ENCODE data around the gene PLSCR4.
"Not testable (repeated sequence)": the region's sequence is repeated elsewhere in the genome, so short reads cannot be mapped to it uniquely, and the experiment has no call there.

The PLSCR4 gene

GRCh38 chr3:146250449-146251382, at the start of gene PLSCR4:
PLSCR4 (minus strand) TSS chr3:146251105; CDS start chr3:146222071, 29,034 bp downstream.
- FAIRE-seq, result no peak

- not testable (repeated sequence) for FAIRE-seq
Observed at GRCh38 chr3:146293401-146293800, 42.5 kb upstream of the PLSCR4 start.

GRCh38 chr3:146283781-146284445, 33.0 kb upstream of the PLSCR4 start:
- no peak for FAIRE-seq

GRCh38 chr3:146280864-146281263, 30.0 kb upstream of the PLSCR4 start:
- no peak for FAIRE-seq

- no peak for FAIRE-seq
Observed at GRCh38 chr3:146279951-146280350, 29.0 kb upstream of the PLSCR4 start.

- FAIRE-seq, result no peak
Observed at GRCh38 chr3:146279013-146279412, 28.1 kb upstream of the PLSCR4 start.

- FAIRE-seq, result no peak
Observed at GRCh38 chr3:146277953-146278631, 27.2 kb upstream of the PLSCR4 start.

- no peak for FAIRE-seq
Observed at GRCh38 chr3:146275476-146275875, 24.6 kb upstream of the PLSCR4 start.

- no peak for FAIRE-seq
Observed at GRCh38 chr3:146274833-146275232, 23.9 kb upstream of the PLSCR4 start.

- FAIRE-seq, result no peak
Observed at GRCh38 chr3:146273721-146274407, 23.0 kb upstream of the PLSCR4 start.

GRCh38 chr3:146271180-146271579, 20.3 kb upstream of the PLSCR4 start:
- FAIRE-seq, result no peak

GRCh38 chr3:146269271-146269670, 18.4 kb upstream of the PLSCR4 start:
- no peak for FAIRE-seq

- FAIRE-seq, result no peak
Observed at GRCh38 chr3:146268535-146269219, 17.8 kb upstream of the PLSCR4 start.

- FAIRE-seq, result no peak
Observed at GRCh38 chr3:146265720-146266119, 14.8 kb upstream of the PLSCR4 start.

- no peak for FAIRE-seq
Observed at GRCh38 chr3:146262371-146263110, 11.6 kb upstream of the PLSCR4 start.

GRCh38 chr3:146259880-146260589, 9.1 kb upstream of the PLSCR4 start:
- FAIRE-seq, result no peak

- FAIRE-seq, result no peak
Observed at GRCh38 chr3:146256851-146257486, 6.1 kb upstream of the PLSCR4 start.

- FAIRE-seq, result not testable (repeated sequence)
Observed at GRCh38 chr3:146252445-146252844, 1.5 kb upstream of the PLSCR4 start.

GRCh38 chr3:146249921-146250320, 984 bp downstream of the PLSCR4 start:
- no peak for FAIRE-seq

- no peak for FAIRE-seq
Observed at GRCh38 chr3:146247911-146248310, 3.0 kb downstream of the PLSCR4 start.

All from colon (tissue), 2 donors.